Body of pancreas (tissue), 4 donors: ENCODE results near the gene MTMR2. TPM values are rescaled to one million over a fixed set of nuclear protein-coding genes. Genes with fewer than 3 reads are reported as not detected.

Source experiments
- ATAC-seq: fragments of 150-250 bp; one replicate; pipeline ENCODE4 v1.9.1; 2016
- DNase-seq, 4 donors: peaks; one replicate each; pipeline ENCODE4 v3.0.0-alpha.2; 2019
- H3K27ac ChIP-seq, 4 donors: fragments of 200-600 bp; sonication (generic); 1 replicate in 3 of 4; 2 replicates in 1 of 4; pipeline versions ENCODE4 v1.5.1 to v1.6.1; 2016 to 2019; ENCODE audit warnings: mild to moderate bottlenecking in 1 of 4, mixed read lengths in 1 of 4, moderate library complexity in 1 of 4
- H3K27me3 ChIP-seq, 2 donors: fragments of 200-600 bp; sonication (generic); one replicate each; pipeline ENCODE4 v1.6.0; 2016; ENCODE audit warnings: mild to moderate bottlenecking in 1 of 2
- H3K36me3 ChIP-seq, 2 donors: fragments of 200-600 bp; sonication (generic); replicated peaks in 1 of 2; 2 replicates each; pipeline ENCODE4 v1.5.1; 2016; ENCODE audit warnings: low read depth in 2 of 2; ENCODE audit not compliant: insufficient read depth in 1 of 2
- H3K4me1 ChIP-seq: fragments of 200-600 bp; sonication (generic); one replicate; pipeline ENCODE4 v1.6.0; 2016
- H3K4me3 ChIP-seq, 2 donors: fragments of 200-600 bp; sonication (generic); 1 replicate in 1 of 2; 2 replicates in 1 of 2; pipeline ENCODE4 v1.5.1; 2016 to 2019
- H3K9me3 ChIP-seq, 3 donors: fragments of 200-600 bp; sonication (generic); 1 replicate in 2 of 3; 2 replicates in 1 of 3; pipeline ENCODE4 v1.5.1; 2016
- POLR2A ChIP-seq, 3 donors: fragments of 450-650 bp; IDR thresholded peaks; one replicate each; pipeline ENCODE4 v1.6.1; 2016; ENCODE audit warnings: antibody characterized with exemption in 3 of 3, mild to moderate bottlenecking in 2 of 3
- WGBS, 2 donors: methylation state at CpG; one replicate each; pipeline ENCODE4 v1.1.5; 2017; 5-methylcytosine and 5-hydroxymethylcytosine counted together
- intact Hi-C: fragments of 100-400 bp; cut with DNase I; formaldehyde crosslinking; loops from one replicate; pipeline ENCODE4 v1.15.1; 2023
- total RNA-seq, 2 donors: library from RNA; depleted of rRNA; stranded (reverse); fragments of >200 nt; gene quantifications; one replicate each; pipeline ENCODE4 v1.1.0, GENCODE V29; 2016
- TF ChIP-seq, protein P1 (sequence below), 7 experiments: fragments of 450-650 bp in 4 of 7; fragments of 200-600 bp in 3 of 7; sonication (generic) in 3 of 7; IDR thresholded peaks; one replicate each; pipeline ENCODE4 v1.5.1; 2016 to 2019; ENCODE audit warnings: antibody characterized with exemption in 7 of 7

The MTMR2 gene
- total RNA-seq, 2 donors from 2014 or later, result 6.9 to 14.5 TPM

GRCh38 chr11:95926726-95927125 is 2.8 kb upstream of the MTMR2 start:
- Histone ChIP-seq H3K4me1 (peaks cover 11% of the 10 kb centered on the region), H3K36me3 (no peaks in the 10 kb centered on the region), H3K9me3 (no peaks in the 10 kb centered on the region), H3K27ac (no peak overlapping the region), H3K27me3 (no peaks in the 10 kb centered on the region), H3K4me3 (no peak overlapping the region)
- WGBS, 2 donors, result 64 to 93% methylated on average over 1 of the region's 1 CpG
- no peak for DNase-seq
- TF ChIP-seq POLR2A (IDR thresholded peaks at IDR 0.05), result no peak
- TF ChIP-seq, protein P1, sequence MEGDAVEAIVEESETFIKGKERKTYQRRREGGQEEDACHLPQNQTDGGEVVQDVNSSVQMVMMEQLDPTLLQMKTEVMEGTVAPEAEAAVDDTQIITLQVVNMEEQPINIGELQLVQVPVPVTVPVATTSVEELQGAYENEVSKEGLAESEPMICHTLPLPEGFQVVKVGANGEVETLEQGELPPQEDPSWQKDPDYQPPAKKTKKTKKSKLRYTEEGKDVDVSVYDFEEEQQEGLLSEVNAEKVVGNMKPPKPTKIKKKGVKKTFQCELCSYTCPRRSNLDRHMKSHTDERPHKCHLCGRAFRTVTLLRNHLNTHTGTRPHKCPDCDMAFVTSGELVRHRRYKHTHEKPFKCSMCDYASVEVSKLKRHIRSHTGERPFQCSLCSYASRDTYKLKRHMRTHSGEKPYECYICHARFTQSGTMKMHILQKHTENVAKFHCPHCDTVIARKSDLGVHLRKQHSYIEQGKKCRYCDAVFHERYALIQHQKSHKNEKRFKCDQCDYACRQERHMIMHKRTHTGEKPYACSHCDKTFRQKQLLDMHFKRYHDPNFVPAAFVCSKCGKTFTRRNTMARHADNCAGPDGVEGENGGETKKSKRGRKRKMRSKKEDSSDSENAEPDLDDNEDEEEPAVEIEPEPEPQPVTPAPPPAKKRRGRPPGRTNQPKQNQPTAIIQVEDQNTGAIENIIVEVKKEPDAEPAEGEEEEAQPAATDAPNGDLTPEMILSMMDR (IDR thresholded peaks at IDR 0.05), result no peak
- intact Hi-C loops, result no loop called here
- ATAC-seq, result no peak

DNA sequence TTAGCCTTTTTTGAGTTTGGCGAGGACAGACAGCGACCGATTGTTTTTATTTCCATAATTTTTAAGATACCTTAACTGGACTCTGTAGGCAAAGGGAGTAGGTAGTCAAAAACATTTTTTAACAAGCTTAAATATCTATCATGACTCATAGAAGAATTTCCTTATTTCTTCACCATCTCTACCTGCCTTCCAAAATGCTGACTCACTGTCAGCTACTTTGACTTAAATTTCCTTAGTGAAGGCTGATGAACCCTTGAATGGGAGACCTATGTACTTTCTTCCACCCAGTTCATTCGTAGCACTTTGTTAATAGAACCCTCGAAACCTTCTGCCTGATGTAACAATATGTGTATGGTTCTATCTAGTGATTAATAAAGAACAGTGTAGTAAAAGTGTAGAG is 1.1 kb upstream of the MTMR2 start:
- WGBS, 2 donors, result 71 to 76% methylated on average over 5 of the region's 5 CpGs
- DNase-seq (no peak), ATAC-seq (no peak)
- no peaks in the 10 kb centered on the region for H3K36me3 ChIP-seq
- no peak overlapping the region for H3K27ac ChIP-seq
- H3K9me3 ChIP-seq, result no peaks in the 10 kb centered on the region
- no peaks in the 10 kb centered on the region for H3K27me3 ChIP-seq
- intact Hi-C loops, result no loop called here
- H3K4me1 ChIP-seq, result peaks cover 11% of the 10 kb centered on the region
- TF ChIP-seq POLR2A (IDR thresholded peaks at IDR 0.05), result no peak
- TF ChIP-seq, protein P1 (IDR thresholded peaks at IDR 0.05), result no peak
- H3K4me3 ChIP-seq, result no peak overlapping the region

DNA sequence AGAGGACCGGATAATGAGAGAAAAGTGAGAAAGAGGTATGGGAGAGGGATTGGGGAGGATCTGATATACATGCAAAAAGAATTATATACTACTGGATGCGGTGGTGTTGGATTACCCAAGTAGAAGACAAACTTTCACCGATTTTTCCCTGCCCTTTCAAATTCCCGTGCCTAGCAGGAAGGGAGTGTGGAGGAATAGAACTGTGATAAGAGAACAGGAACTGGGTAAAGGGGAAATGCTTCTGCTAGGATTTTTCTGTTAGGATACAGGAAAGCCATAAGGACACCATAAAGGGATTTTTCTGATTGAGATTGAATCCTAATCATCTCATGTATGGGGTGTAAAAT is 480 bp upstream of the MTMR2 start:
- peak; percentile 37 for ATAC-seq
- H3K4me3 ChIP-seq, result peak overlapping the region; percentile 79 to 98

GRCh38 chr11:95923439-95923727 is 524 bp downstream of the MTMR2 start:
- WGBS, 2 donors, result 0 to 1% methylated on average over 7 of the region's 7 CpGs
- H3K27ac ChIP-seq, result peak overlapping the region; percentile 84 to 96 (median 90)
- ATAC-seq (no peak), DNase-seq (no peak)
- H3K4me3 ChIP-seq, result peak overlapping the region; percentile 79 to 98
- no peak for TF ChIP-seq POLR2A (IDR thresholded peaks at IDR 0.05)
- TF ChIP-seq, protein P1 (IDR thresholded peaks at IDR 0.05), result no peak
- intact Hi-C loops, result no loop called here
- no peaks in the 10 kb centered on the region for H3K27me3 ChIP-seq
- H3K9me3 ChIP-seq, result no peaks in the 10 kb centered on the region
- no peaks in the 10 kb centered on the region for H3K36me3 ChIP-seq
- peaks cover 11% of the 10 kb centered on the region for H3K4me1 ChIP-seq

More for the DNA sequence above, 480 bp upstream of the MTMR2 start:
- intact Hi-C loops, result no loop called here
- no peak for DNase-seq
- H3K36me3 ChIP-seq, result no peaks in the 10 kb centered on the region
- peaks cover 11% of the 10 kb centered on the region for H3K4me1 ChIP-seq
- WGBS, 2 donors, result 0 to 1% methylated on average over 4 of the region's 4 CpGs
- TF ChIP-seq, protein P1 (IDR thresholded peaks at IDR 0.05), result no peak
- peak overlapping the region; percentile 84 to 96 (median 90) for H3K27ac ChIP-seq
- no peaks in the 10 kb centered on the region for H3K9me3 ChIP-seq
- H3K27me3 ChIP-seq, result no peaks in the 10 kb centered on the region

GRCh38 chr11:95922536-95923438 is 1.1 kb downstream of the MTMR2 start:
- ATAC-seq (no peak), DNase-seq (no peak)
- 26% methylated on average over 9 of the region's 9 CpGs for WGBS, 2 donors
- Histone ChIP-seq H3K9me3 (no peaks in the 10 kb centered on the region), H3K4me3 (peak overlapping the region; percentile 79 to 98), H3K27me3 (no peaks in the 10 kb centered on the region), H3K27ac (peak overlapping the region in 3 of 4 donors; percentile 84 to 96 (median 92)), H3K36me3 (no peaks in the 10 kb centered on the region), H3K4me1 (peaks cover 11% of the 10 kb centered on the region)
- intact Hi-C loops, result no loop called here
- TF ChIP-seq, protein P1 (IDR thresholded peaks at IDR 0.05), result no peak
- no peak for TF ChIP-seq POLR2A (IDR thresholded peaks at IDR 0.05)
